Naive thymus-derived CD8-positive, alpha-beta T cell (primary cell): ENCODE measurements around the gene EML3. TPM values are rescaled to one million over a fixed set of nuclear protein-coding genes. Genes with fewer than 3 reads are reported as not detected.
"Not testable (repeated sequence)": the region's sequence is repeated elsewhere in the genome, so short reads cannot be mapped to it uniquely, and the experiment has no call there.

Source experiments
- ATAC-seq, 2 donors: fragments of 150-1000 bp; cut with Tn5 transposase in 1 of 2; sonication (Bioruptor Pico), chemical (Tn5 transposase) in 1 of 2; 1 replicate in 1 of 2; 2 replicates in 1 of 2; pipeline ENCODE4 v1.10.0; 2021; ENCODE audit warnings: mild to moderate bottlenecking in 2 of 2, moderate library complexity in 2 of 2
- POLR2A ChIA-PET: fragments of 350-600 bp; sonication (Branson Sonifier 250); formaldehyde crosslinking; loops from one replicate; lab custom pipeline; 2021; ENCODE audit warnings: antibody characterized with exemption; lab: Charles Lee
- DNase-seq, 10 donors: peaks; one replicate each; pipeline versions ENCODE4 v3.0.0 to v3.0.0-alpha.2; 2020 to 2022
- H3K27ac Mint-ChIP-seq, 10 donors: one replicate each; pipeline ENCODE4 v1.8.0; 2020 to 2022; ENCODE audit warnings: mild to moderate bottlenecking in 10 of 10, mixed read lengths in 10 of 10, moderate library complexity in 4 of 10, inconsistent platforms in 1 of 10
- H3K27me3 Mint-ChIP-seq, 5 donors: one replicate each; pipeline ENCODE4 v1.8.0; 2021 to 2022; ENCODE audit warnings: mixed read lengths in 5 of 5
- H3K36me3 Mint-ChIP-seq, 3 donors: one replicate each; pipeline ENCODE4 v1.8.0; 2020 to 2022; ENCODE audit warnings: mixed read lengths in 3 of 3, mild to moderate bottlenecking in 2 of 3, inconsistent platforms in 1 of 3
- H3K4me1 Mint-ChIP-seq, 4 donors: one replicate each; pipeline ENCODE4 v1.8.0; 2021 to 2022; ENCODE audit warnings: mixed read lengths in 4 of 4
- H3K4me3 Mint-ChIP-seq, 10 donors: one replicate each; pipeline ENCODE4 v1.8.0; 2020 to 2022; ENCODE audit warnings: mild to moderate bottlenecking in 10 of 10, mixed read lengths in 10 of 10, moderate library complexity in 6 of 10, inconsistent platforms in 1 of 10
- H3K9me3 Mint-ChIP-seq, 9 donors: one replicate each; pipeline ENCODE4 v1.8.0; 2020 to 2022; ENCODE audit warnings: mixed read lengths in 9 of 9, mild to moderate bottlenecking in 3 of 9, inconsistent platforms in 1 of 9, moderate library complexity in 1 of 9
- polyA plus RNA-seq, 3 donors: library from polyadenylated mRNA; unstranded; fragments of 300-500 nt; fragmentation: Illumina TruSeq; gene quantifications; one replicate each; pipeline ENCODE4 v1.2.3, GENCODE V29; 2021
- total RNA-seq, 8 experiments: library from RNA in 2 of 8; stranded (reverse) in 2 of 8; gene quantifications; one replicate each; pipeline ENCODE4 v1.2.3 and lab custom pipeline; 2021 to 2026

Gene EML3
- total and polyA plus RNA-seq, 5 experiments from 2014 or later: 14.8 to 255 (median 23.7) TPM

DNA sequence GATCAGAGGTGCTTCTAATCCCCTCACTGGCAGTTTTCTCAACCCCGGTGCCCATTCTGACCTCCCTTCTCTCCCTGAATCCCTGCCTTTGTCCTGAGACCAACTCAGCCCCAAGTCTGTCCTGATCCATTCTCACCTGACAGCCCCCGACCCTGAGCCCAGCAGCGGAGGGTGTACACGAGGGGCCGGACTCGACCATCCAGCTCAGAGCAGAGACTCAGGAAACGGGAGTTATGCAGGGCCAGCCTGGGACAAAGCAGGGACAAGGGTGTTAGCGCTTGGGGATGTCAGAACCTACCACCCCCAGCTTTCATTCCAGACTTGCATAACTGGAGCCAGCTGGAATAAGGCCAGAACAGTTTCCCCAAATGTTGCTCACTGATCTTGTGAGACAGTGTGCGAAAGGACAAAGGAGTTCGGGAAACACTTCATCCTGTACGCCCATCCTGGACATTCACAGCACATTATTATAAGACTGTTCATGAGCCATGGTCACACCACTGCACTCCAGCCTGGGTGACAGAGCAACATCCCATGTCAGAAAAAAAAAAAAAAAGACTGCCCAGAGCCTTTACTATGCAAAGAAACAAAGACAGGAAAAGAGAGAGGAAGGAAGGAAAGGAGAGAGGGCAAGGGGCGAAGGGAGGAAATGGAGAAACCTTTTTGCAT, 35.4 kb downstream of the EML3 start:
- Mint-ChIP-seq H3K27me3 (no peaks in the 10 kb centered on the region), H3K9me3 (no peaks in the 10 kb centered on the region), H3K36me3 (peaks cover 0 to 58% (median 5%) of the 10 kb centered on the region in 3 donors), H3K4me3 (no peak overlapping the region), H3K4me1 (peaks cover 28 to 38% (median 30%) of the 10 kb centered on the region in 4 donors), H3K27ac (peak overlapping the region in 6 of 10 donors; percentile 26 to 81 (median 40))
- POLR2A ChIA-PET: interaction anchor here (0.5 to 7.5 kb wide), 6 partner anchors 15 to 209 kb away, joined by 3 to 104 read pairs (median 4); partner anchors contain the start of gene TUT1
- no peak for ATAC-seq
- DNase-seq: no peak

DNA sequence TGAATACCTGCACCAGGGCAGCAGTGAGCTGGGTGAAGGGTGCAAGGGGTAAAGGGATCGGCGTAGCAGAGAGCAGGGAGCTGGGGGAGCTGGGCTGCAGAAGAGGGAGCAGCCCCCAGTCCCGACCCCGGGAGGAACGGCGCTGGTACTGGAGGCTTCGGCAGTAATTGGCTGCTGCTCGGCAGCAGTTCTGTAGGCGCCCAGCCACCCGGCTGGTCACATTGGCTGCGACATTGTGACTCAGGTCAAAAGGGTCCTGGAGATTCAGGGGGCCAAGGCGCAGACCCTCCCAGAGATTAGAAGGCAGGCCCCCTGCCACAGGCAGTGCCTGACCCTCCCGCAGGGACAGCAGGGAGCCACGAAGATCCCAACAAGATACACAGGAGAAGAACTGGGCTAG, 36.7 kb downstream of the EML3 start:
- peak overlapping the region in 7 of 10 donors; percentile 57 to 99 (median 79) for H3K27ac Mint-ChIP-seq
- H3K9me3 Mint-ChIP-seq: no peaks in the 10 kb centered on the region
- H3K4me3 Mint-ChIP-seq: peak overlapping the region in 9 of 10 donors; percentile 11 to 97 (median 69)
- POLR2A ChIA-PET: interaction anchor here (2.8 to 7.5 kb wide), 2 partner anchors 10 to 16 kb away, joined by 40 to 104 read pairs; partner anchors contain the start of gene TUT1
- peaks cover 37 to 47% (median 40%) of the 10 kb centered on the region in 4 donors for H3K4me1 Mint-ChIP-seq
- DNase-seq (no peak), ATAC-seq (no peak)
- H3K36me3 Mint-ChIP-seq: peaks cover 0 to 60% (median 9%) of the 10 kb centered on the region in 3 donors
- H3K27me3 Mint-ChIP-seq: no peaks in the 10 kb centered on the region

DNA sequence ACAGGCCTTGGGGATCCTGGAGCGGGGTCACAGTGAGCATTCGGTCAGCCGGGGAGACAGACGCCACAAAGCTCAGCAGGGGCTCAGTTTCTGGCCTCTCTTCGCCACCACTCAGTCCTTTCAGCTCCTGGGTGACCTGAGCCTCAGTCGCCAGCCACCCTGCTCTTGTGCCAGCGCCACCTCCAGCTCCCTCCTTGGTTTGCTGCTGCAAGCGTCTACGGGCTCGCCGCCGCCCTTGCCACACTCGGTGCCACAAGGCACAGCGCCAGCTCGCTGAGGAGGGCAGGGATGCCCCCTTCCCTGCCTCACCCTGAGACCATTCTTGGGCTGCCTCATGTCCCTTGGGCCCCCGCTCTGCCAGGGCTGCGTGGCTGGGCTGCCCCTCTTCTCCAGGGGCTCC, 37.4 kb downstream of the EML3 start:
- Mint-ChIP-seq H3K4me1 (peaks cover 39 to 51% (median 46%) of the 10 kb centered on the region in 4 donors), H3K27me3 (no peaks in the 10 kb centered on the region), H3K27ac (peak overlapping the region in 9 of 10 donors; percentile 90 to 99 (median 98)), H3K9me3 (no peaks in the 10 kb centered on the region), H3K36me3 (peaks cover 0 to 62% (median 10%) of the 10 kb centered on the region in 3 donors), H3K4me3 (peak overlapping the region in 9 of 10 donors; percentile 93 to 99 (median 97))
- POLR2A ChIA-PET: interaction anchor here (0.6 to 7.5 kb wide), 13 partner anchors 11 to 265 kb away, joined by 3 to 104 read pairs (median 9); partner anchors contain the start of genes C11orf98, CSKMT, HNRNPUL2 and LBHD1
- ATAC-seq (no peak), DNase-seq (no peak)

DNA sequence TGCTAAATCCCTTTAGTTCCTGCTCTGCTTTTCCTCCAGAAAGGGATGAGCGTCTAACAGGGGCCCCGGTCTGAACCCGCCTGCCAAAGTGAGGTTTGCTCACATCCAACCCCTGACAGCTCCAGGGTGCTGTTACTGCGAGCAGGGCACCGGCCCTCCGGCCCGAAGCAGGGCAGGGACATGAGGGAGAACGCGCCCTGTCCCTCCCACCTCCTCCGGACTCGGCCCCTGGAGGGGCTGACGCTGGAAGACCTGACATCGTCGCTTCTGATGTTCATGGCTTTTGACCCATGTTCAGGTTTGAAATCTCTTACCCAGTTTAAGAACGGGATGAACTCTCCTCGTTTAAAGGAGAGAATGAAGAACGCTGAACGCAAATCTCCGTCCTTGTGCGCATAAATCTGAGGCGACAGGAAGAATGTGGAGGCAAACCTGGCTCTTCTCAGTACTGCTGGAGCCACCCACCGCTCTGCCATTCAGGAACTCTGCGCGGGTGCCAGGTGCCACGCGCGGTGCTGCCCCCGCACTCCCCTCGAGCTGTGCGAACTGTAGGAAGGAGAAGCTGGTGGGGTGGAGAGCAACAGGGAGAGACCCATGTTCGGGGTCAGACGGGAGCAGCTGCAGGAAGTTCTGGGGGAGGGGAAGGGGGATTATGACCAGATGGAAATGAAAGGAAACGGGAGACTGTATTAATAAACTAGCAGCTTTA, 38.1 kb downstream of the EML3 start:
- no peaks in the 10 kb centered on the region for H3K9me3 Mint-ChIP-seq
- peak overlapping the region; percentile 93 to 99 (median 97) for H3K4me3 Mint-ChIP-seq
- peak; percentile 16 to 20 for ATAC-seq
- POLR2A ChIA-PET: interaction anchor here (0.6 to 7.5 kb wide), 35 partner anchors 12 to 307 kb away, joined by 3 to 104 read pairs (median 6); partner anchors contain the start of genes B3GAT3, C11orf98, CSKMT and HNRNPUL2
- no peak for DNase-seq
- H3K27me3 Mint-ChIP-seq: no peaks in the 10 kb centered on the region
- peaks cover 41 to 58% (median 51%) of the 10 kb centered on the region in 4 donors for H3K4me1 Mint-ChIP-seq
- peaks cover 0 to 68% (median 10%) of the 10 kb centered on the region in 3 donors for H3K36me3 Mint-ChIP-seq
- H3K27ac Mint-ChIP-seq: peak overlapping the region; percentile 90 to 99 (median 98)

DNA sequence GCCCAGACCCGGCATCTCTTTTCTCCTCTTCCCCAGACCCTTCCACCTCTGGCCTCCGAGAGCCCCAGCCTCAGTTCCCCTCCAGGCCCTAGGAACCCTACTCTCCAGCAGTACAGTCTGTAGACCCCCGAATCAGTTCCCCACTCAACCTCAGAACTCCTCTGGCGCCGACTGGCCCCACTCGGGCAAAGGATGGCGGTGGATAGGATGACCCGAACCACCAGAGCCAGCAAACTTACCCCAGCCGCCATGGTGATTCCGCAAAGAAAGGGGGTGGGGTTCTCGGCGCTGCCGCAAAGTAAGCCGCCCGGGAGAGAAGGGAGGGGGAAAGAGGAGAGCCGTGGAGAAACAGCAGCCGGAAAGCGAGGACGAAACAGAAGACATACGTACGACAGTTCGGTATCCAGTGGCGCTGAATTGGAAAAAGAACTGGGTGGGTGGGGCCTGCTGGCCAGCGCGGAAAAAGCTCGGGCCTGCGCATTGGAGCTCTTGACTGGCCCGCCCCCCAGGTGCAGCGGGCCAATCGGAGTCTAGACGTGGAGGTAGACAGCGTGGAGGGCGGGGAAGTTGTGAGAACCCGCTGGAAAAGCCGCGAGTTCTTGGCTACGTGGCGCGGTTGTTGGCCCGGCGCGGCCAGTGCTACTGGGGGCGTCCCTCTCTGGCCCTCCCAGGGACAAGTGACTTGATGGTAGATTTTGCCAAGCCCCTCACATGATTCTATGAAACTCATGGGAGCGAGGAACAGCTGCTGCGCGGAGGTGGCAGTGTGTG, 38.8 kb downstream of the EML3 start, which contains the start of gene EEF1G:
Gene EEF1G (minus strand): TSS at position 300 of the 771 bp plus-strand sequence. CDS start 49 bp downstream, at position 251.
- Mint-ChIP-seq H3K4me3 (peak within 1 kb of the TSS; percentile 93 to 99 (median 97)), H3K4me1 (peaks cover 41 to 59% (median 53%) of the 10 kb centered on the region in 4 donors), H3K36me3 (peaks cover 0 to 73% (median 10%) of the 10 kb centered on the region in 3 donors), H3K27me3 (no peaks in the 10 kb centered on the region), H3K27ac (peak within 1 kb of the TSS; percentile 90 to 99 (median 98)), H3K9me3 (no peaks in the 10 kb centered on the region)
- POLR2A ChIA-PET: interaction anchor here (0.6 to 7.5 kb wide), 34 partner anchors 12 to 307 kb away, joined by 3 to 104 read pairs (median 6); partner anchors contain the start of genes B3GAT3, C11orf98, CSKMT and HNRNPUL2
- DNase-seq (peak; percentile 94 to 100 (median 98)), ATAC-seq (peak; percentile 91 to 92)

DNA sequence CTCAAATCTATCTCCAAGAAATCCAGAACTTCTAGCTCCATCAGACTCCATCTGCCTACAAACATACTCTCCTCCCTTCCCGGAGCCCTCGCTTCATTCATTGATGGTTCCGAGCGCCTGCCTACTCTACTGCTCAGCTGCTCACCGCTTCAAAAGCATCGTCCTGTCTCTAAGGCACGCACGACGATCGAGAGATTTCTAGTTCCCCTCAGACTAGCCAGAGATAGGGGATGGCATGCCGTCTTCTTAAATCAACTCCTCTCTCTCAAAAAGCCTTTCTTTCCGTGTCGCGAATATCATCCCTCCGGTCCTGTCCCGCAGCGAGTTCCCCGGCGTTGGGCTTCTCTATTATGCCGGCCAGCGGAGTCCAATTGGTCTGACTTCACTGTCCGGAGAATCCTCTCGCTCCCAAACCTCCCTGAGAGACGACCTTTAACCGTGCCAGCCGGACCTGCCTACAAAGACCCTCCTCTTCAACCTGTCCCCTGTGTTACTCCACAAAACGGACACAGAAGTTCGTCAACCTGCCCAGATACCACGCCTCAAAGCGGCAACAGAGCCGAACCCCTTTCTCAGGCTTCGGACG, 39.5 kb downstream of the EML3 start:
- Mint-ChIP-seq H3K27ac (peak overlapping the region; percentile 90 to 99 (median 98)), H3K27me3 (no peaks in the 10 kb centered on the region), H3K9me3 (no peaks in the 10 kb centered on the region), H3K4me3 (peak overlapping the region; percentile 93 to 99 (median 97)), H3K4me1 (peaks cover 41 to 59% (median 56%) of the 10 kb centered on the region in 4 donors), H3K36me3 (peaks cover 0 to 71% (median 10%) of the 10 kb centered on the region in 3 donors)
- peak; percentile 19 to 20 for ATAC-seq
- peak in 3 of 10 donors; percentile 40 to 46 (median 45) for DNase-seq
- POLR2A ChIA-PET: interaction anchor here (0.5 to 7.5 kb wide), 35 partner anchors 12 to 308 kb away, joined by 3 to 104 read pairs (median 6); partner anchors contain the start of genes B3GAT3, C11orf98, CSKMT and HNRNPUL2

DNA sequence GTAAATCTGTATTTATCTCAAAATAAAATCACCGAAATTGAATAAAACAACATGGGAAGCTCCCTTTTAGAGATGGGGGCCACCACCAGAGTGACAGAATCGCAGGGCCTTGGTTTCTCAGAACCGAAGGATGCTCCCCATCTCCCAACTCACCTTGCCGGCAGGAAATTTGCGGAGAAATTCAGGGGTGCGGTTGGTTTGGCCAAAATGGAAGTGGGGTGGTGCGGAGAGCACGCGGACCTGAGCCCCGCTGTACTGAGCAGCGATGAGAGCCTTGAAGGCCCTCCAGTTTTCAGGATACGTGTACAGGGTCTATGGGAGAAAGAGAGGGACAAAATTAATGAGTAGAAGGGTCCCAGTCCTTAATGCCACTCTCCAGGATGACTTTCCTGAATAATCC, 40.1 kb downstream of the EML3 start:
- peak overlapping the region; percentile 93 to 99 (median 97) for H3K4me3 Mint-ChIP-seq
- no peak for DNase-seq
- peaks cover 0 to 70% (median 10%) of the 10 kb centered on the region in 3 donors for H3K36me3 Mint-ChIP-seq
- H3K4me1 Mint-ChIP-seq: peaks cover 41 to 61% (median 56%) of the 10 kb centered on the region in 4 donors
- ATAC-seq: no peak
- H3K27ac Mint-ChIP-seq: peak overlapping the region; percentile 90 to 99 (median 98)
- H3K27me3 Mint-ChIP-seq: no peaks in the 10 kb centered on the region
- no peaks in the 10 kb centered on the region for H3K9me3 Mint-ChIP-seq
- POLR2A ChIA-PET: interaction anchor here (0.5 to 7.5 kb wide), 9 partner anchors 13 to 283 kb away, joined by 3 to 104 read pairs (median 6); partner anchors contain the start of genes HNRNPUL2, MTA2, TTC9C and TUT1

DNA sequence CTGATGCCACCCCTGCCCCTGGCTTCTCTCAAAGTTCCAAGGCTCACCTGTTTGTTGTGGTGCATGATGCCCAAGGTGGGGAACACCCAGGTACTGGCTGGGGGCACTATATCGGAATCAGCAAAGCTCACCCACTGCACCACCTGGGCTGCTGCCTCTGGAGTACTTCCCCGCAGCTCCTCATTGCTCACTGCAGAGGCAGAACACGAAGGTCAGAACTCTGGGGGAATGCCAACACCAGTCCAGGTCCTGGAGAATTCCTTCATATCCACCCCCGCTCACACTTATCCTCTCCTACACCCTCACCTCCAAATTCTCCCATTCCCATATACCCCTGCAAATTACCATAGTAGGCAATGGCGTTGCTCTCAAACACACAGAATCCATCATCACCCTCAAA, 41.1 kb downstream of the EML3 start:
- POLR2A ChIA-PET: interaction anchor here (1.0 to 3.5 kb wide), 5 partner anchors 12 to 123 kb away, joined by 3 to 30 read pairs (median 3); partner anchors contain the start of gene TUT1
- H3K27me3 Mint-ChIP-seq, H3K9me3 Mint-ChIP-seq, DNase-seq, ATAC-seq: not testable (repeated sequence)
- Mint-ChIP-seq H3K36me3 (peaks cover under 1 to 73% (median 10%) of the 10 kb centered on the region in 3 donors), H3K27ac (peak overlapping the region in 9 of 10 donors; percentile 16 to 99 (median 87)), H3K4me3 (peak overlapping the region in 7 of 10 donors; percentile 27 to 99 (median 54)), H3K4me1 (peaks cover 44 to 70% (median 61%) of the 10 kb centered on the region in 4 donors)

DNA sequence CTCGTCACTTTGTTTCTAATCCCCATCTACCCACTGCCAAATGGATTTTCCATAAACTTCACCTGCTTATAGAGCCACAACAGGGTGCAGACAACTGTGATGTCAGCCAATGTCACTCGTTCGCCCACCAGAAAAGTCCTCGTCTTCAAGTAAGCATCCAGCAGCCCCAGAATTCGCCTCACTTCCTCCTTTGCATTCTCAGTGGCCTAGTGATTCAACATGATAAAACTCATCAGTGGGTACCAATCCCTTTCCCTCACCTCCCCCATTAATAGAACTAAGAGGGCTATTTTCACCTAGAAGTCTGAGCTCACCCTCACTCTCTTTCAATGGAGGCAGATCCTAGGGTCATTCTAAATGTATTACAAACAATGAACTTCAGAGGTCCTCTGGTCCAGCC, 41.7 kb downstream of the EML3 start:
- Mint-ChIP-seq H3K4me3 (peak overlapping the region in 8 of 10 donors; percentile 20 to 99 (median 36)), H3K36me3 (peaks cover 5 to 75% (median 10%) of the 10 kb centered on the region in 3 donors), H3K4me1 (peaks cover 48 to 74% (median 65%) of the 10 kb centered on the region in 4 donors), H3K27ac (peak overlapping the region; percentile 16 to 98 (median 81))
- H3K27me3 Mint-ChIP-seq, DNase-seq, ATAC-seq, H3K9me3 Mint-ChIP-seq: not testable (repeated sequence)
- POLR2A ChIA-PET: interaction anchor here (1.0 to 3.5 kb wide), 5 partner anchors 11 to 124 kb away, joined by 3 to 30 read pairs (median 3); partner anchors contain the start of gene TUT1

DNA sequence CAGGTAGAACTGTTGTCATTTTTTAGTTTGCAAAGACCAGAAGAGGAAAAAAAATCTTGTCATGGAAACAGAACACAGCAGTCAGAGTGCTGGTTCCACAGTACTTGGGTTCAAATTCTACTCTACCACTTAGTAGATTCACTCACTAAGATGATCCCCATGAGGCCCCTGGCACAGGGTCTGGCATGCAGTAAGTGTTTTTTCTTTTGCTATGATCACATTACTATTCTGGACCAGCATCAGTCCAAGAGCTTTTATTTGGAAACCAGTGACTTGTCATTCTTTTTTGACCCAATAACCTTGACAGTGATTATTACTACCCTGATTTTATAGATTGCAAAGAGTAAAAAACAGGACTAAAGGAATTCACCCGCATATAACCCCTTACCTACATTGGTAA, 43.0 kb downstream of the EML3 start:
- Mint-ChIP-seq H3K4me1 (peaks cover 41 to 67% (median 59%) of the 10 kb centered on the region in 4 donors), H3K27ac (peak overlapping the region in 5 of 10 donors; percentile 5 to 98 (median 37)), H3K27me3 (no peaks in the 10 kb centered on the region), H3K9me3 (no peaks in the 10 kb centered on the region), H3K4me3 (no peak overlapping the region), H3K36me3 (peaks cover 5 to 84% (median 15%) of the 10 kb centered on the region in 3 donors)
- DNase-seq (no peak), ATAC-seq (no peak)
- POLR2A ChIA-PET: interaction anchor here (0.6 to 2.3 kb wide), 7 partner anchors 8 to 48 kb away, joined by 3 to 10 read pairs (median 4); partner anchors contain the start of genes ROM1 and TUT1
